CD14-positive monocyte (primary cell): ENCODE results near the gene CYP4V2. TPM values are rescaled to one million over a fixed set of nuclear protein-coding genes. Genes with fewer than 3 reads are reported as not detected.

Source experiments
- DNase-seq, 3 donors: peaks; one replicate each; pipeline ENCODE4 v3.0.0-alpha.2; 2011 to 2022
- H2AFZ ChIP-seq: 2 replicates; pipeline ENCODE4 v1.6.0; 2012; ENCODE audit warnings: mild to moderate bottlenecking, low read depth, low read length, inconsistent platforms; ENCODE audit not compliant: insufficient read depth, poor library complexity, severe bottlenecking
- H3K27ac ChIP-seq, 2 donors: 1 replicate in 1 of 2; 2 replicates in 1 of 2; pipeline ENCODE4 v1.5.1; 2012 to 2013; ENCODE audit warnings: low read length in 2 of 2, control low read depth in 1 of 2, inconsistent platforms in 1 of 2, low read depth in 1 of 2, mild to moderate bottlenecking in 1 of 2
- H3K27me3 ChIP-seq, 2 donors: one replicate each; pipeline versions ENCODE4 v1.6.0 to v1.6.1; 2011 to 2013; ENCODE audit warnings: low read length in 2 of 2; ENCODE audit not compliant: control insufficient read depth in 2 of 2, insufficient read depth in 2 of 2
- H3K36me3 ChIP-seq, 2 donors: replicated peaks in 1 of 2; 1 replicate in 1 of 2; 2 replicates in 1 of 2; pipeline versions ENCODE4 v1.5.1 to v1.6.1; 2012 to 2013; ENCODE audit warnings: low read length in 2 of 2, control low read depth in 1 of 2, inconsistent platforms in 1 of 2, mild to moderate bottlenecking in 1 of 2; ENCODE audit not compliant: insufficient read depth in 2 of 2, control insufficient read depth in 1 of 2
- H3K4me1 ChIP-seq, 2 donors: 1 replicate in 1 of 2; 2 replicates in 1 of 2; pipeline versions ENCODE4 v1.5.1 to v1.6.1; 2012 to 2013; ENCODE audit warnings: low read length in 2 of 2, control low read depth in 1 of 2, inconsistent platforms in 1 of 2, mild to moderate bottlenecking in 1 of 2, moderate library complexity in 1 of 2; ENCODE audit not compliant: insufficient read depth in 2 of 2, control insufficient read depth in 1 of 2
- H3K4me2 ChIP-seq: replicated peaks from 2 replicates; pipeline ENCODE3; 2012; ENCODE audit warnings: low read length, moderate library complexity, mild to moderate bottlenecking; ENCODE audit not compliant: poor library complexity, severe bottlenecking; ENCODE audit errors: extremely low read depth
- H3K4me3 ChIP-seq, 3 experiments: fragments of 200-600 bp in 1 of 3; sonication (generic) in 1 of 3; replicated peaks in 1 of 3; 1 replicate in 2 of 3; 2 replicates in 1 of 3; pipeline ENCODE4 v1.5.1; 2011 to 2013; ENCODE audit warnings: low read length in 3 of 3, mild to moderate bottlenecking in 3 of 3, control low read depth in 2 of 3, low read depth in 2 of 3, inconsistent platforms in 1 of 3, moderate library complexity in 1 of 3
- H3K79me2 ChIP-seq: 2 replicates; pipeline ENCODE4 v1.6.0; 2012; ENCODE audit warnings: mild to moderate bottlenecking, control low read depth, inconsistent platforms, low read length, moderate library complexity; ENCODE audit not compliant: insufficient read depth
- H3K9ac ChIP-seq: 2 replicates; pipeline ENCODE4 v1.6.0; 2017; ENCODE audit warnings: low read length, mild to moderate bottlenecking; ENCODE audit not compliant: insufficient read depth, poor library complexity, severe bottlenecking
- H3K9me3 ChIP-seq, 2 donors: replicated peaks in 1 of 2; 1 replicate in 1 of 2; 2 replicates in 1 of 2; pipeline versions ENCODE4 v1.5.1 to v1.6.1; 2012 to 2013; ENCODE audit warnings: low read length in 2 of 2, control low read depth in 1 of 2; ENCODE audit not compliant: control insufficient read depth in 1 of 2, insufficient read depth in 1 of 2
- H4K20me1 ChIP-seq: 2 replicates; pipeline ENCODE4 v1.6.0; 2012; ENCODE audit warnings: mild to moderate bottlenecking, low read length, control low read depth, moderate library complexity; ENCODE audit not compliant: insufficient read depth
- H3K27ac Mint-ChIP-seq, 7 donors: one replicate each; pipeline ENCODE4 v1.8.0; 2020; ENCODE audit warnings: mild to moderate bottlenecking in 7 of 7, mixed read lengths in 7 of 7, moderate library complexity in 6 of 7, inconsistent platforms in 2 of 7
- H3K27me3 Mint-ChIP-seq, 3 donors: one replicate each; pipeline ENCODE4 v1.8.0; 2021 to 2022; ENCODE audit warnings: low read depth in 3 of 3, mild to moderate bottlenecking in 3 of 3, mixed read lengths in 3 of 3, moderate library complexity in 3 of 3, inconsistent platforms in 1 of 3
- H3K36me3 Mint-ChIP-seq, 2 donors: one replicate each; pipeline ENCODE4 v1.8.0; 2020; ENCODE audit warnings: mixed read lengths in 2 of 2, inconsistent platforms in 1 of 2, mild to moderate bottlenecking in 1 of 2
- H3K4me1 Mint-ChIP-seq: one replicate; pipeline ENCODE4 v1.8.0; 2020; ENCODE audit warnings: mild to moderate bottlenecking, mixed read lengths
- H3K4me3 Mint-ChIP-seq, 2 donors: one replicate each; pipeline ENCODE4 v1.8.0; 2020; ENCODE audit warnings: mild to moderate bottlenecking in 2 of 2, mixed read lengths in 2 of 2, moderate library complexity in 1 of 2
- H3K9me3 Mint-ChIP-seq, 7 donors: one replicate each; pipeline ENCODE4 v1.8.0; 2020 to 2022; ENCODE audit warnings: mixed read lengths in 7 of 7, mild to moderate bottlenecking in 6 of 7, moderate library complexity in 6 of 7, inconsistent platforms in 2 of 7
- WGBS: methylation state at CpG from one replicate; pipeline ENCODE4 v1.1.5; 2013; ENCODE audit warnings: missing lambda C conversion rate; ENCODE audit not compliant: insufficient coverage; 5-methylcytosine and 5-hydroxymethylcytosine counted together
- intact Hi-C, 2 donors: fragments of 100-400 bp; cut with micrococcal nuclease; formaldehyde crosslinking; loops; one replicate each; pipeline versions ENCODE4 v1.15.0 to v1.15.1; 2023
- polyA plus RNA-seq, 3 donors: library from polyadenylated mRNA; depleted of rRNA in 1 of 3; unstranded in 2 of 3; stranded (reverse) in 1 of 3; fragments of 300-500 nt in 2 of 3; fragments of >200 nt in 1 of 3; fragmentation: Illumina TruSeq in 2 of 3; gene quantifications; 1 replicate in 2 of 3; 2 replicates in 1 of 3; pipeline ENCODE4 v1.2.3, GENCODE V29; 2012 to 2021
- TF ChIP-seq, protein P1 (sequence below): fragments of 200-600 bp; IDR thresholded peaks from one replicate; pipeline ENCODE4 v1.8.0; 2022; ENCODE audit warnings: antibody characterized with exemption, mild to moderate bottlenecking

CYP4V2 gene
- polyA plus RNA-seq, 3 donors: 6.3 to 10.5 (median 6.3) TPM

DNA sequence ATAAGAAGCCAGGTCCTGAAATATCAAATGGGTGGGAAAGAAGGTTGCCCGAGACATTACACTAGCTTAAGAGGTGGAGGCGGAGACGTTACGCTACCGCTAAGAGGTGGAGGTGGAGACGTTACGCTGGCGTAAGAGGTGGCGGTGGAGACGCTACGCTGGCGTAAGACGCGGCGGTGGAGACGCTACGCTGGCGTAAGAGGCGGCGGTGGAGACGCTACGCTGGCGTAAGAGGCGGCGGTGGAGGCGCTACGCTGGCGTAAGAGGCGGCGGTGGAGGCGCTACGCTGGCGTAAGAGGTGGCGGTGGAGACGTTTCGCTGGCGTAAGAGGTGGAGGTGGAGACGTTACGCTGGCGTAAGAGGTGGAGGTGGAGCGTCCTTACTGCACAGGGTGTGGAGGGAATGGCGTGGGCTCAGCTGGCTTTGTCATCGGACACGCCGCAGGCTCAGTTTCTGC, 12.8 kb downstream of the CYP4V2 start:
- TF ChIP-seq, protein P1, sequence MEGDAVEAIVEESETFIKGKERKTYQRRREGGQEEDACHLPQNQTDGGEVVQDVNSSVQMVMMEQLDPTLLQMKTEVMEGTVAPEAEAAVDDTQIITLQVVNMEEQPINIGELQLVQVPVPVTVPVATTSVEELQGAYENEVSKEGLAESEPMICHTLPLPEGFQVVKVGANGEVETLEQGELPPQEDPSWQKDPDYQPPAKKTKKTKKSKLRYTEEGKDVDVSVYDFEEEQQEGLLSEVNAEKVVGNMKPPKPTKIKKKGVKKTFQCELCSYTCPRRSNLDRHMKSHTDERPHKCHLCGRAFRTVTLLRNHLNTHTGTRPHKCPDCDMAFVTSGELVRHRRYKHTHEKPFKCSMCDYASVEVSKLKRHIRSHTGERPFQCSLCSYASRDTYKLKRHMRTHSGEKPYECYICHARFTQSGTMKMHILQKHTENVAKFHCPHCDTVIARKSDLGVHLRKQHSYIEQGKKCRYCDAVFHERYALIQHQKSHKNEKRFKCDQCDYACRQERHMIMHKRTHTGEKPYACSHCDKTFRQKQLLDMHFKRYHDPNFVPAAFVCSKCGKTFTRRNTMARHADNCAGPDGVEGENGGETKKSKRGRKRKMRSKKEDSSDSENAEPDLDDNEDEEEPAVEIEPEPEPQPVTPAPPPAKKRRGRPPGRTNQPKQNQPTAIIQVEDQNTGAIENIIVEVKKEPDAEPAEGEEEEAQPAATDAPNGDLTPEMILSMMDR: no peak

DNA sequence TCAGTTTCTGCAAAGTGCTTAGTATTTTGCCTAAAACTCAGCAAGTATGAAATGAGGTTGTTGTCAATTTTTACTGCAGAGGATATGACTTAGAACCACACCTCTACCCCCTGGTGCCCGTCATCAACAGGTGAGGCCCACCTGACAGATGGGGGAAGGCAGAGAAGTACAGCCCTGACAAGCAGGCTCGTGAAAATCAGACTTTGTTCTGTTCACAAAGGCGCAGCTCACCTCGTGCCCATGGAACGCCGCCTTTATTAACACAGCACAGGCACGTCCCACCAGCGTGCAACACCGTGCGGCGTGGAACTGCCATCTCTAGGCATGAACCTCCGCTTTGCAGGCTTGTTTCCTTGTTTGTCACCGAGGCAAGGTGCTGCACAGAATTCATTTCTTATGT, 13.3 kb downstream of the CYP4V2 start:
- no peak overlapping the region for H2AFZ ChIP-seq
- H3K9me3 Mint-ChIP-seq: peaks cover 8 to 23% (median 16%) of the 10 kb centered on the region in 7 donors

More for the DNA sequence above, 12.8 kb downstream of the CYP4V2 start:
- Mint-ChIP-seq H3K27me3 (no peaks in the 10 kb centered on the region), H3K27ac (no peak overlapping the region), H3K36me3 (peaks cover 0 to 3% of the 10 kb centered on the region in 2 donors), H3K4me1 (peaks cover 6% of the 10 kb centered on the region), H3K4me3 (peak overlapping the region in 1 of 2 donors; percentile 57), H3K9me3 (peaks cover 6 to 18% (median 11%) of the 10 kb centered on the region in 7 donors)
- Histone ChIP-seq H3K9ac (no peak overlapping the region), H3K4me3 (peak overlapping the region in 2 of 3 experiments; percentile 8 to 22), H2AFZ (no peak overlapping the region), H3K27ac (no peak overlapping the region), H3K36me3 (peaks cover 0 to 9% of the 10 kb centered on the region in 2 donors), H3K9me3 (peaks cover 12 to 14% of the 10 kb centered on the region in 2 donors), H3K27me3 (no peaks in the 10 kb centered on the region), H3K79me2 (no peaks in the 10 kb centered on the region), H3K4me1 (no peaks in the 10 kb centered on the region), H3K4me2 (no peak overlapping the region), H4K20me1 (no peaks in the 10 kb centered on the region)
- intact Hi-C loops: no loop called here
- no peak for DNase-seq
- WGBS: 57% methylated on average over 39 of the region's 45 CpGs

More for the DNA sequence above, 13.3 kb downstream of the CYP4V2 start:
- no peaks in the 10 kb centered on the region for H4K20me1 ChIP-seq
- Mint-ChIP-seq H3K27me3 (no peaks in the 10 kb centered on the region), H3K27ac (no peak overlapping the region), H3K36me3 (peaks cover 0 to 7% of the 10 kb centered on the region in 2 donors), H3K4me3 (no peak overlapping the region), H3K4me1 (peaks cover 6% of the 10 kb centered on the region)
- H3K27ac ChIP-seq: no peak overlapping the region
- intact Hi-C loops: no loop called here
- no peaks in the 10 kb centered on the region for H3K79me2 ChIP-seq
- H3K4me3 ChIP-seq: peak overlapping the region in 2 of 3 experiments; percentile 8 to 22
- DNase-seq: no peak
- no peak overlapping the region for H3K9ac ChIP-seq
- peaks cover 0 to 14% of the 10 kb centered on the region in 2 donors for H3K36me3 ChIP-seq
- H3K4me1 ChIP-seq: no peaks in the 10 kb centered on the region
- H3K4me2 ChIP-seq: no peak overlapping the region
- H3K9me3 ChIP-seq: peaks cover 17 to 19% of the 10 kb centered on the region in 2 donors
- 83% methylated on average over 12 of the region's 13 CpGs for WGBS
- no peaks in the 10 kb centered on the region for H3K27me3 ChIP-seq
- TF ChIP-seq, protein P1: no peak
